Measurements from ENCODE around the gene CREBBP. TPM values are rescaled to one million over a fixed set of nuclear protein-coding genes. Genes with fewer than 3 reads are reported as not detected.

CREBBP gene
- total RNA-seq, 1 experiment from 2014 or later = 79.1 TPM

GRCh38 chr16:3782566-3782965, 97.9 kb downstream of the CREBBP start:
- no peak overlapping the region for H3K27ac ChIP-seq (ENCODE audit: insufficient read length, low read depth, low read length)
- H3K79me2 ChIP-seq (ENCODE audit: insufficient read depth, low read length) = no peaks in the 10 kb centered on the region
- H3K23me2 ChIP-seq (ENCODE audit: insufficient read length, low read depth, low read length, poor library complexity, severe bottlenecking) = no peaks in the 10 kb centered on the region
- no CpG with 5 or more reads among the region's 7 CpGs for WGBS (ENCODE audit: extremely low coverage, insufficient read length, low lambda C conversion rate)
- no peak overlapping the region for H3K23ac ChIP-seq (ENCODE audit: insufficient read length, low read depth, low read length)
- H3K27me3 ChIP-seq (ENCODE audit: insufficient read depth, low read length) = no peaks in the 10 kb centered on the region
- TF ChIP-seq CTCF (conservative IDR thresholded peaks at IDR 0.05) = no peak
- no peak for DNase-seq
- no peak overlapping the region for H2BK120ac ChIP-seq (ENCODE audit: low read depth, low read length, poor library complexity, severe bottlenecking)
- H3K27ac Mint-ChIP-seq = peak overlapping the region in 1 of 3 experiments; percentile 1; a peak in 1 of 7 replicates
- H3K56ac ChIP-seq (ENCODE audit: insufficient read length, low read depth, low read length) = no peak overlapping the region
- no peak overlapping the region for H2BK12ac ChIP-seq (ENCODE audit: insufficient read length, low read depth, low read length)
- H3K36me3 Mint-ChIP-seq (ENCODE audit: insufficient read depth in 1 of 3, low read depth in 3 of 3) = peaks cover 8 to 61% (median 46%) of the 10 kb centered on the region in 3 experiments; a peak in 6 of 7 replicates
- no peaks in the 10 kb centered on the region for H3K9me3 ChIP-seq (ENCODE audit: control insufficient read depth, low read depth, low read length)
- H3K18ac ChIP-seq (ENCODE audit: insufficient read length, low read depth, low read length) = no peak overlapping the region
- H3K4me1 ChIP-seq (ENCODE audit: insufficient read depth, low read length) = no peaks in the 10 kb centered on the region
- H4K20me1 ChIP-seq (ENCODE audit: control insufficient read depth, insufficient read depth, insufficient read length) = no peaks in the 10 kb centered on the region
- no peak overlapping the region for H3K4me2 ChIP-seq (ENCODE audit: insufficient read depth, insufficient read length, low read length)
- no peak overlapping the region for H2AK5ac ChIP-seq (ENCODE audit: insufficient read length, low read length)
- no peak overlapping the region for H3K14ac ChIP-seq (ENCODE audit: insufficient read depth, low read length)
- H3K27me3 Mint-ChIP-seq (ENCODE audit: low read depth) = no peaks in the 10 kb centered on the region
- H4K91ac ChIP-seq (ENCODE audit: insufficient read length, low read depth, low read length) = no peak overlapping the region
- no peak overlapping the region for H2BK5ac ChIP-seq (ENCODE audit: insufficient read length, low read length)
- H2AFZ ChIP-seq (ENCODE audit: low read length) = no peak overlapping the region
- H3K4me1 Mint-ChIP-seq = no peaks in the 10 kb centered on the region
- no peak overlapping the region for H3K9ac ChIP-seq (ENCODE audit: extremely low read depth, insufficient read length, low read length)
- no peak overlapping the region for H2BK20ac ChIP-seq (ENCODE audit: low read depth, low read length, poor library complexity, severe bottlenecking)
- H2BK15ac ChIP-seq (ENCODE audit: low read depth, low read length) = no peak overlapping the region
- H3T11ph ChIP-seq (ENCODE audit: low read length) = no peak overlapping the region
- no peak overlapping the region for H3K4ac ChIP-seq (ENCODE audit: low read depth, low read length)
- H3K4me3 Mint-ChIP-seq = no peak overlapping the region
- no peak overlapping the region for H4K8ac ChIP-seq (replicated peaks; ENCODE audit: insufficient read length, low read depth, low read length)
- H3K9me3 Mint-ChIP-seq = no peaks in the 10 kb centered on the region
- H4K5ac ChIP-seq (ENCODE audit: insufficient read length, low read depth, low read length) = no peak overlapping the region
- no peaks in the 10 kb centered on the region for H3K79me1 ChIP-seq (ENCODE audit: insufficient read depth, low read depth, low read length, poor library complexity, severe bottlenecking)

Data from H9 (cell line).